Gastroesophageal sphincter (tissue), 4 donors: ENCODE data around the gene CASTOR1. TPM values are rescaled to one million over a fixed set of nuclear protein-coding genes. Genes with fewer than 3 reads are reported as not detected.

Experiments
- ATAC-seq: fragments of 150-250 bp; one replicate; pipeline ENCODE4 v1.9.1; 2016; ENCODE audit warnings: mild to moderate bottlenecking, moderate library complexity
- H3K27ac ChIP-seq, 4 donors: fragments of 200-600 bp; sonication (generic) in 3 of 4; 1 replicate in 3 of 4; 2 replicates in 1 of 4; pipeline ENCODE4 v1.5.1; 2016 to 2019
- H3K27me3 ChIP-seq: fragments of 200-600 bp; sonication (generic); one replicate; pipeline ENCODE4 v1.5.1; 2019
- H3K36me3 ChIP-seq, 2 donors: fragments of 200-600 bp; sonication (generic); one replicate each; pipeline ENCODE4 v1.5.1; 2019; ENCODE audit warnings: control low read depth in 1 of 2
- H3K4me1 ChIP-seq, 3 donors: fragments of 200-600 bp; sonication (generic); 1 replicate in 2 of 3; 2 replicates in 1 of 3; pipeline ENCODE4 v1.5.1; 2016 to 2019; ENCODE audit warnings: control low read depth in 2 of 3
- H3K4me3 ChIP-seq, 2 donors: fragments of 200-600 bp; sonication (generic); one replicate each; pipeline ENCODE4 v1.5.1; 2019; ENCODE audit warnings: mild to moderate bottlenecking in 1 of 2, moderate library complexity in 1 of 2
- H3K9me3 ChIP-seq, 3 donors: fragments of 200-600 bp; sonication (generic); one replicate each; pipeline ENCODE4 v1.5.1; 2017 to 2019; ENCODE audit warnings: control low read depth in 2 of 3
- CTCF ChIP-seq, 4 experiments: fragments of 200-600 bp in 2 of 4; fragments of 450-650 bp in 2 of 4; sonication (generic) in 1 of 4; IDR thresholded peaks; one replicate each; pipeline ENCODE4 v1.5.1; 2017 to 2019; ENCODE audit warnings: antibody characterized with exemption in 4 of 4, mild to moderate bottlenecking in 2 of 4, moderate library complexity in 2 of 4
- EP300 ChIP-seq: sonication (generic); formaldehyde crosslinking; IDR thresholded peaks from one replicate; pipeline ENCODE4 v1.6.1; 2017; ENCODE audit warnings: antibody characterized with exemption, mild to moderate bottlenecking
- POLR2A ChIP-seq, 2 donors: fragments of 450-650 bp; IDR thresholded peaks; one replicate each; pipeline ENCODE4 v1.6.1; 2017; ENCODE audit warnings: antibody characterized with exemption in 2 of 2, mild to moderate bottlenecking in 2 of 2, moderate library complexity in 1 of 2
- POLR2AphosphoS5 ChIP-seq: sonication (generic); formaldehyde crosslinking; IDR thresholded peaks from one replicate; pipeline ENCODE4 v1.6.1; 2017; ENCODE audit warnings: antibody characterized with exemption
- WGBS, 2 donors: methylation state at CpG; one replicate each; pipeline ENCODE4 v1.1.5; 2018; ENCODE audit warnings: low coverage in 1 of 2; 5-methylcytosine and 5-hydroxymethylcytosine counted together
- total RNA-seq, 4 donors: library from RNA; depleted of rRNA; stranded (reverse); fragments of >200 nt; gene quantifications; one replicate each; pipeline ENCODE4 v1.1.0, GENCODE V29; 2016

The CASTOR1 gene
- total RNA-seq, 4 donors from 2014 or later, result 12.9 to 17.1 (median 16.2) TPM

- H3K4me3 ChIP-seq, result no peak overlapping the region
- H3K27ac ChIP-seq, result peak overlapping the region in 3 of 4 donors; percentile 75 to 93 (median 80)
- peaks cover 0 to 19% of the 10 kb centered on the region in 2 donors for H3K36me3 ChIP-seq
- no peaks in the 10 kb centered on the region for H3K9me3 ChIP-seq
- ATAC-seq, result no peak
- peaks cover 38 to 100% (median 86%) of the 10 kb centered on the region in 3 donors for H3K4me1 ChIP-seq
- WGBS, 2 donors, result 59 to 86% methylated on average over 4 of the region's 4 CpGs
- H3K27me3 ChIP-seq, result no peaks in the 10 kb centered on the region
- TF ChIP-seq CTCF (IDR thresholded peaks at IDR 0.05), result no peak
- TF ChIP-seq EP300, result no peak
- no peak for TF ChIP-seq POLR2A (IDR thresholded peaks at IDR 0.05)
- TF ChIP-seq POLR2AphosphoS5, result no peak
Observed at GRCh38 chr22:30307041-30307574, 17.8 kb upstream of the CASTOR1 start.

- H3K9me3 ChIP-seq, result no peaks in the 10 kb centered on the region
- peak overlapping the region in 3 of 4 donors; percentile 75 to 93 (median 80) for H3K27ac ChIP-seq
- H3K4me1 ChIP-seq, result peaks cover 33 to 100% (median 86%) of the 10 kb centered on the region in 3 donors
- H3K4me3 ChIP-seq, result no peak overlapping the region
- TF ChIP-seq EP300 (no peak), CTCF (IDR thresholded peaks at IDR 0.05) (no peak), POLR2A (IDR thresholded peaks at IDR 0.05) (no peak), POLR2AphosphoS5 (no peak)
- no peaks in the 10 kb centered on the region for H3K27me3 ChIP-seq
- H3K36me3 ChIP-seq, result peaks cover 0 to 23% of the 10 kb centered on the region in 2 donors
- WGBS, 2 donors, result 100% methylated on average over 1 of the region's 1 CpG
- ATAC-seq, result no peak
Observed at GRCh38 chr22:30306627-30307011, 17.3 kb upstream of the CASTOR1 start.

DNA sequence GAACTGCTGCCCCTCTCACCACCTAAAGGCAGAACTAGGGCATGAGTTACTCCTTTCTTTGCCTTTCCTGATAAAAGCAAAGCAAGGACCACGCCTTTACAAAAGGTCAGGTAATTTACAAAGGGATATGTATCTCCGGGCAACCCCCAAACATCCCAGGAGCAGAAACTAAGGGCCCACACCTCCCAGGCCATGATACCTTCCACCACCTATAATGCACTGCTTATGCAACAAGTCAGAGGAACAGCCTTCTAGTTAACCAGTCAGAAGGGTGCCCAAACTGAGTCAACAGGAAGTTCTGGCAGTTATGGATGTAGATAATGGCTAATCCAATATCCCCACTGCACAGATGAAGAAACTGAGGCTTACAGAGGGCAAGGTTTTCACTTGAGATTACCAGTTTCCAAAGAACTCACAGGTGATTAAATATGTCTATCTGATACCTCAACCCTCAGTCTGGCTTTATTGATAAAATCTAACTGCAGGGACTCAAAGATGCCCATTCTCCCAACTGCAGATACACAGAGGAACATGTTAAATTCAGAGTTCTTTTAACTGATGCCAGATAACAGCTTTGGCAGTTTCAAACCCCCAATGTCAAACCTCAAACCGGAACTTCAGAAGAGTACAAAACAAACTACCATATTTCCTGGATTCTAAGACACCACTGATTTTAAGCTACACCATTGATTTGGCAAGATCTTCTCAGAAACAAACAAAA is 16.8 kb upstream of the CASTOR1 start:
- peaks cover 33 to 100% (median 86%) of the 10 kb centered on the region in 3 donors for H3K4me1 ChIP-seq

DNA sequence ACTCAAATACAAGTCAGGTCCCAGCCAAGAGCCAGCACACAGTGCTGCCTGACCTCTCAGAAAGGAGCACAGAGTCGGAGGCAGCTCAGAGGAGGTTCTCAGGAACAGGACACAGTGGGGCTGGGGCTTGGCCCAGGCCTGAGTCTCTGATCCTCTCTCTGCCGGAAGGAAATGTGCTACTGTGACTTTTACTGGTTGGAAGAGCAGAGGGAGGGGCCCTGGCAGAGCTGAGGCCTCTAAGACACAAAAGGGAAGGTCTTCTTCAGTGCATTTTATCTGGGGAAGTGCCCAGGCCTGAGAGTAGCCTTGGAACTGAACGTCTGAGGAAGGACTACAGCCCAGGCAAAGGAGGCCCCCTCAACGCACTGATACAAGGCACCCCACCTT is 16.2 kb upstream of the CASTOR1 start:
- peaks cover 33 to 100% (median 90%) of the 10 kb centered on the region in 3 donors for H3K4me1 ChIP-seq
- H3K27ac ChIP-seq, result peak overlapping the region; percentile 75 to 93 (median 83)
- peak in 1 of 2 donors; percentile 53 for TF ChIP-seq POLR2A (IDR thresholded peaks at IDR 0.05)
- TF ChIP-seq POLR2AphosphoS5, result peak; percentile 8
- no peak for TF ChIP-seq CTCF (IDR thresholded peaks at IDR 0.05)
- TF ChIP-seq EP300, result no peak
- ATAC-seq, result peak; percentile 73
- no peaks in the 10 kb centered on the region for H3K9me3 ChIP-seq
- H3K27me3 ChIP-seq, result no peaks in the 10 kb centered on the region
- WGBS, 2 donors, result 0% methylated on average over 1 of the region's 4 CpGs; no CpG with 5 or more reads in 1 of the 2 donors
- H3K4me3 ChIP-seq, result no peak overlapping the region
- peaks cover 0 to 35% of the 10 kb centered on the region in 2 donors for H3K36me3 ChIP-seq

More for the DNA sequence above, 16.8 kb upstream of the CASTOR1 start:
- WGBS, 2 donors, result 33 to 58% methylated on average over 2 to 3 of the region's 3 CpGs
- ATAC-seq, result no peak
- H3K27ac ChIP-seq, result peak overlapping the region; percentile 75 to 93 (median 83)
- no peaks in the 10 kb centered on the region for H3K9me3 ChIP-seq
- H3K27me3 ChIP-seq, result no peaks in the 10 kb centered on the region
- H3K36me3 ChIP-seq, result peaks cover 0 to 29% of the 10 kb centered on the region in 2 donors
- TF ChIP-seq POLR2AphosphoS5 (no peak), EP300 (no peak), CTCF (IDR thresholded peaks at IDR 0.05) (no peak), POLR2A (IDR thresholded peaks at IDR 0.05) (no peak)
- no peak overlapping the region for H3K4me3 ChIP-seq
